K562 (cell line): ENCODE data around the gene MERTK. TPM values are rescaled to one million over a fixed set of nuclear protein-coding genes. Genes with fewer than 3 reads are reported as not detected.
A peak's percentile ranks its signal among the peaks of the same experiment; 100 is the strongest.

Experiments
- ATAC-seq: fragments of 200-7000 bp; cut with Tn5 transposase; 3 replicates; pipeline ENCODE4 v1.9.1; 2020; ENCODE audit warnings: moderate library complexity
- BruUV-seq: library from RNA; stranded (reverse); fragments of 400-500 nt; replicated peaks from 2 replicates; lab custom pipeline; 2021; lab: Mats Ljungman, UMichigan
- CTCF ChIA-PET: fragments of 300-600 bp; formaldehyde crosslinking; extraction: SDS; loops from one replicate; lab custom pipeline; 2021; ENCODE audit warnings: low intra/inter-chr PET ratio; lab: Yijun Ruan, JAX
- POLR2A ChIA-PET: fragments of 300-600, 350-650 bp; sonication (Branson Sonifier 250); formaldehyde crosslinking; extraction: SDS; loops from one replicate; lab custom pipeline; 2021; ENCODE audit warnings: antibody characterized with exemption, inconsistent platforms; lab: Yijun Ruan, JAX
- DNase-seq, 4 experiments: peaks; one replicate each; pipeline versions ENCODE4 v3.0.0 to v3.0.0-alpha.2; 2011 to 2018; ENCODE audit warnings: low spot score in 3 of 4, mixed read lengths in 3 of 4; ENCODE audit errors: extremely low read depth in 1 of 4
- FAIRE-seq: peaks from 2 replicates; lab custom pipeline; 2011; peaks lifted over from hg19 to GRCh38; lab: Jason Lieb, UNC
- H2AFZ ChIP-seq: 2 replicates; pipeline ENCODE4 v1.6.0; 2011; ENCODE audit warnings: low read depth, low read length, control low read depth, inconsistent platforms
- H3K27ac ChIP-seq: fragments of 200-600 bp; 3 replicates; pipeline ENCODE4 v1.8.0; 2011; ENCODE audit warnings: low read depth, mild to moderate bottlenecking, control low read depth, inconsistent platforms, low read length, moderate library complexity, mixed read lengths; ENCODE audit errors: extremely low read depth
- H3K27me3 ChIP-seq, 2 experiments: fragments of 300-600 bp in 1 of 2; 2 replicates in 1 of 2; 3 replicates in 1 of 2; pipeline versions ENCODE4 v1.6.0 to v1.8.0; 2011; ENCODE audit warnings: inconsistent platforms in 2 of 2, low read length in 2 of 2, mild to moderate bottlenecking in 1 of 2, mixed read lengths in 1 of 2, moderate library complexity in 1 of 2; ENCODE audit not compliant: control insufficient read depth in 2 of 2, insufficient read depth in 2 of 2
- H3K36me3 ChIP-seq: fragments of 300-600 bp; 3 replicates; pipeline ENCODE4 v1.8.0; 2011; ENCODE audit warnings: mild to moderate bottlenecking, low read length, inconsistent platforms; ENCODE audit not compliant: control insufficient read depth, insufficient read depth
- H3K4me1 ChIP-seq, 2 experiments: fragments of 200-600 bp in 1 of 2; replicated peaks in 1 of 2; 2 replicates in 1 of 2; 3 replicates in 1 of 2; pipeline versions ENCODE4 v1.5.1 to v1.8.0; 2011; ENCODE audit warnings: inconsistent platforms in 2 of 2, low read length in 2 of 2, mild to moderate bottlenecking in 1 of 2, mixed read lengths in 1 of 2, moderate library complexity in 1 of 2; ENCODE audit not compliant: control insufficient read depth in 2 of 2, insufficient read depth in 2 of 2
- H3K4me2 ChIP-seq: 2 replicates; pipeline ENCODE4 v1.6.1; 2011; ENCODE audit warnings: low read length, control low read depth, inconsistent platforms, mixed read lengths; ENCODE audit not compliant: insufficient read depth
- H3K4me3 ChIP-seq: fragments of 200-600 bp; sonication (generic), shearing (Covaris generic); 2 replicates; pipeline ENCODE4 v1.5.1; 2016; ENCODE audit warnings: control low read depth, inconsistent platforms
- H3K79me2 ChIP-seq: fragments of 200-600 bp; 3 replicates; pipeline ENCODE4 v1.8.0; 2011; ENCODE audit warnings: low read length, inconsistent platforms; ENCODE audit not compliant: control insufficient read depth, insufficient read depth
- H3K9ac ChIP-seq, 2 experiments: 2 replicates each; pipeline versions ENCODE4 v1.6.0 to v1.6.1; 2011; ENCODE audit warnings: low read depth in 2 of 2, low read length in 2 of 2, control low read depth in 1 of 2, inconsistent platforms in 1 of 2, mild to moderate bottlenecking in 1 of 2, mixed read lengths in 1 of 2; ENCODE audit not compliant: insufficient read depth in 1 of 2
- H3K9me1 ChIP-seq: one replicate; pipeline ENCODE4 v1.6.0; 2011; ENCODE audit warnings: inconsistent platforms, mild to moderate bottlenecking, low read length, moderate library complexity; ENCODE audit not compliant: control insufficient read depth, insufficient read depth
- H3K9me3 ChIP-seq: replicated peaks from 2 replicates; pipeline ENCODE4 v1.5.1; 2011; ENCODE audit warnings: low read depth, low read length, inconsistent platforms; ENCODE audit not compliant: control insufficient read depth, insufficient read depth
- H4K20me1 ChIP-seq: replicated peaks from 2 replicates; pipeline ENCODE4 v1.6.1; 2011; ENCODE audit warnings: low read length, inconsistent platforms, mixed read lengths; ENCODE audit not compliant: control insufficient read depth, insufficient read depth
- ATF7 ChIP-seq: fragments of 450-650 bp; IDR thresholded peaks from 2 replicates; pipeline ENCODE4 v1.7.1; 2014; ENCODE audit warnings: mild to moderate bottlenecking, moderate library complexity
- CHD7 ChIP-seq: fragments of 200-600 bp; sonication (generic); IDR thresholded peaks from one replicate; pipeline ENCODE4 v1.6.1; 2012; ENCODE audit warnings: mild to moderate bottlenecking, low read depth, low read length, inconsistent platforms
- MNT ChIP-seq, 2 experiments: fragments of 450-650 bp; conservative IDR thresholded peaks; 2 replicates each; pipeline ENCODE4 v1.6.1; 2017; ENCODE audit warnings: mild to moderate bottlenecking in 2 of 2, moderate library complexity in 2 of 2
- NCOR1 ChIP-seq: fragments of 450-650 bp; IDR thresholded peaks from 2 replicates; pipeline ENCODE4 v1.6.1; 2016; ENCODE audit warnings: mild to moderate bottlenecking, moderate library complexity
- ZKSCAN8 ChIP-seq: fragments of 200-800 bp; sonication (Bioruptor generic); IDR thresholded peaks from 2 replicates; pipeline ENCODE4 v1.6.1; 2016; ENCODE audit warnings: missing genetic modification characterization, missing compliant biosample characterization
- WGBS: fragments of 100-300 bp; shearing (Covaris generic); methylation state at CpG from one replicate; pipeline ENCODE4 v1.1.6; 2016; ENCODE audit warnings: low coverage, mixed read lengths; ENCODE audit not compliant: insufficient coverage; ENCODE audit errors: missing lambda C conversion rate; 5-methylcytosine and 5-hydroxymethylcytosine counted together
- in situ Hi-C: fragments of 300-500 bp; cut with MboI; formaldehyde crosslinking; loops from 4 replicates; pipeline ENCODE4 v1.15.0; 2018; ENCODE audit warnings: inconsistent platforms, mixed read lengths
- intact Hi-C: fragments of 100-400 bp; cut with micrococcal nuclease; formaldehyde crosslinking; loops from 2 replicates; pipeline ENCODE4 v1.14.2; 2022
- polyA plus RNA-seq, 8 experiments: library from polyadenylated mRNA; depleted of rRNA in 4 of 8; stranded (reverse) in 5 of 8; unstranded in 3 of 8; fragments of >200 nt; fragmentation: Nextera tagmentation in 2 of 8; fragmentation: Illumina TruSeq in 1 of 8; extraction: Ambion mirVana in 2 of 8; extraction: Trizol in 1 of 8; gene quantifications; 2 replicates each; pipeline versions ENCODE4 v1.2.1 to v1.2.3, GENCODE V29; 2011 to 2014; ENCODE audit warnings: inconsistent platforms in 1 of 8, missing spikeins in 1 of 8
- total RNA-seq, 7 experiments: library from RNA; depleted of rRNA in 6 of 7; stranded (reverse); fragments of >200 nt in 6 of 7; fragmentation: Illumina TruSeq in 2 of 7; extraction: Trizol in 2 of 7; gene quantifications; 2 replicates each; pipeline versions ENCODE4 v1.2.1 to v1.2.3, GENCODE V29; 2011 to 2021; ENCODE audit warnings: low replicate concordance in 1 of 7

MERTK gene
- total and polyA plus RNA-seq, 9 of the 15 experiments (the other 6 are each of a cell fraction or from before 2014, with no cell fraction given): 0.23 to 1.6 (median 0.74) TPM

- ATAC-seq (peak; percentile 71), FAIRE-seq (no peak), DNase-seq (peak in 2 of 4 experiments; percentile 21 to 56)
- Histone ChIP-seq H4K20me1 (no peaks in the 10 kb centered on the region), H3K79me2 (no peaks in the 10 kb centered on the region), H3K36me3 (no peaks in the 10 kb centered on the region), H3K9me1 (no peaks in the 10 kb centered on the region), H2AFZ (peak overlapping the region; percentile 22; the same call in 1 of the 2 replicates), H3K4me3 (no peak overlapping the region), H3K9me3 (no peaks in the 10 kb centered on the region; the same call in 1 of the 2 replicates), H3K4me1 (peaks cover 3 to 9% of the 10 kb centered on the region in 2 experiments; a peak in 3 of 5 replicates), H3K9ac (peak overlapping the region in 1 of 2 experiments; percentile 42; a peak in 1 of 4 replicates), H3K27ac (no peak overlapping the region), H3K27me3 (no peaks in the 10 kb centered on the region), H3K4me2 (no peak overlapping the region)
- WGBS: 53% methylated on average over 7 of the region's 7 CpGs
- BruUV-seq: no TSS peak
- ChIA-PET POLR2A (no interaction called here), CTCF (interaction anchor here (1.5 to 3.0 kb wide), 4 partner anchors 149 to 159 kb away, joined by 4 to 60 read pairs (median 7); partner anchors contain the start of gene MERTK)
- intact Hi-C loops (loop anchor here (1.0 to 2.0 kb wide), 3 partner anchors 146 to 537 kb away; partner anchors contain the start of gene CHCHD5), in situ Hi-C loops (no loop called here)
- TF ChIP-seq ZKSCAN8 (no peak), MNT (conservative IDR thresholded peaks at IDR 0.05) (0 out of 4 replicates have a peak, but pooled peaks of 1 of the 2 experiments have one; percentile 27), NCOR1 (peak; percentile 53; the same call in 1 of the 2 replicates), ATF7 (peak; percentile 78), CHD7 (peak; percentile 71)
Measured at GRCh38 chr2:112047537-112048235, 149.3 kb downstream of the MERTK start.
